Smooth muscle cell (in vitro differentiated cells): ENCODE results near the gene RNF5. TPM values are rescaled to one million over a fixed set of nuclear protein-coding genes. Genes with fewer than 3 reads are reported as not detected.

Experiments
- DNase-seq: peaks from one replicate; lab custom pipeline; 2025; ENCODE audit not compliant: unreplicated experiment; lab: John Stamatoyannopoulos, UW
- H2AFZ ChIP-seq: fragments of 200-600 bp; sonication (generic); 2 replicates; pipeline ENCODE4 v1.6.0; 2016; ENCODE audit warnings: antibody characterized with exemption, low read depth, mild to moderate bottlenecking
- H3F3A ChIP-seq: fragments of 200-600 bp; sonication (generic); 2 replicates; pipeline ENCODE4 v1.6.0; 2017; ENCODE audit warnings: antibody characterized with exemption, low read depth
- H3K27ac ChIP-seq: fragments of 200-600 bp; sonication (generic); 2 replicates; pipeline ENCODE4 v1.5.1; 2016; ENCODE audit warnings: low read depth, mild to moderate bottlenecking
- H3K27me3 ChIP-seq: fragments of 200-600 bp; sonication (generic); 2 replicates; pipeline ENCODE4 v1.6.1; 2016; ENCODE audit warnings: low read depth, mild to moderate bottlenecking
- H3K36me3 ChIP-seq: fragments of 200-600 bp; sonication (generic); 2 replicates; pipeline ENCODE4 v1.5.1; 2016; ENCODE audit warnings: low read depth
- H3K4me1 ChIP-seq: fragments of 200-600 bp; sonication (generic); 2 replicates; pipeline ENCODE4 v1.5.1; 2016; ENCODE audit warnings: low read depth
- H3K4me2 ChIP-seq: fragments of 200-600 bp; sonication (generic); 2 replicates; pipeline ENCODE4 v1.6.0; 2016; ENCODE audit warnings: mild to moderate bottlenecking
- H3K4me3 ChIP-seq: fragments of 200-600 bp; sonication (generic); 2 replicates; pipeline ENCODE4 v1.5.1; 2016; ENCODE audit warnings: mild to moderate bottlenecking
- H3K79me2 ChIP-seq: fragments of 200-600 bp; sonication (generic); 2 replicates; pipeline ENCODE4 v1.6.0; 2016; ENCODE audit warnings: low read depth, mild to moderate bottlenecking
- H3K9ac ChIP-seq: fragments of 200-600 bp; sonication (generic); 2 replicates; pipeline ENCODE4 v1.6.0; 2016; ENCODE audit warnings: low read depth
- H3K9me3 ChIP-seq: fragments of 200-600 bp; sonication (generic); replicated peaks from 2 replicates; pipeline ENCODE4 v1.5.1; 2016; ENCODE audit warnings: low read depth
- H4K20me1 ChIP-seq: fragments of 200-600 bp; sonication (generic); 2 replicates; pipeline ENCODE4 v1.6.0; 2016; ENCODE audit warnings: low read depth
- CTCF ChIP-seq: fragments of 200-600 bp; sonication (generic); IDR thresholded peaks from 2 replicates; pipeline ENCODE4 v1.5.1; 2017; ENCODE audit warnings: borderline replicate concordance, mild to moderate bottlenecking, antibody characterized with exemption; ENCODE audit not compliant: insufficient read depth, poor library complexity, severe bottlenecking
- WGBS: methylation state at CpG from one replicate; pipeline ENCODE4 v1.1.7; 2016; ENCODE audit warnings: low lambda C conversion rate; 5-methylcytosine and 5-hydroxymethylcytosine counted together
- polyA plus RNA-seq: library from polyadenylated mRNA; unstranded; fragments of >200 nt; fragmentation: Nextera tagmentation; extraction: Ambion mirVana; gene quantifications from 2 replicates; pipeline ENCODE4 v1.2.1, GENCODE V29; 2016
- total RNA-seq: library from RNA; depleted of rRNA; stranded (reverse); fragments of >200 nt; gene quantifications from 2 replicates; pipeline ENCODE4 v1.2.3, GENCODE V29; 2014

The RNF5 gene
- total and polyA plus RNA-seq, 2 experiments from 2014 or later: 49.3 to 75.9 TPM

GRCh38 chr6:32168807-32169591, 9.2 kb upstream of the RNF5 start:
- DNase-seq: no peak
- H2AFZ ChIP-seq: no peak overlapping the region
- peaks cover 22% of the 10 kb centered on the region for H3K79me2 ChIP-seq
- H3K9me3 ChIP-seq: no peaks in the 10 kb centered on the region
- H3F3A ChIP-seq: peaks cover 8% of the 10 kb centered on the region
- no peaks in the 10 kb centered on the region for H4K20me1 ChIP-seq
- no peak for TF ChIP-seq CTCF
- no peaks in the 10 kb centered on the region for H3K27me3 ChIP-seq
- 85% methylated on average over 11 of the region's 11 CpGs for WGBS
- no peaks in the 10 kb centered on the region for H3K36me3 ChIP-seq
- no peak overlapping the region for H3K4me3 ChIP-seq
- no peak overlapping the region for H3K27ac ChIP-seq
- H3K4me2 ChIP-seq: no peak overlapping the region
- no peak overlapping the region for H3K9ac ChIP-seq
- no peaks in the 10 kb centered on the region for H3K4me1 ChIP-seq

GRCh38 chr6:32170294-32170693, 7.9 kb upstream of the RNF5 start:
- Histone ChIP-seq H3K27ac (no peak overlapping the region), H3K4me2 (no peak overlapping the region), H3K36me3 (no peaks in the 10 kb centered on the region), H3K4me1 (peaks cover 8% of the 10 kb centered on the region), H2AFZ (no peak overlapping the region), H4K20me1 (no peaks in the 10 kb centered on the region), H3F3A (peaks cover 8% of the 10 kb centered on the region), H3K79me2 (peaks cover 35% of the 10 kb centered on the region), H3K27me3 (no peaks in the 10 kb centered on the region), H3K9me3 (no peaks in the 10 kb centered on the region), H3K9ac (no peak overlapping the region), H3K4me3 (no peak overlapping the region)
- WGBS: 83% methylated on average over 11 of the region's 11 CpGs
- no peak for DNase-seq
- no peak for TF ChIP-seq CTCF

- Histone ChIP-seq H3K9me3 (no peaks in the 10 kb centered on the region), H3K36me3 (no peaks in the 10 kb centered on the region), H3K9ac (no peak overlapping the region), H3K27me3 (no peaks in the 10 kb centered on the region), H4K20me1 (no peaks in the 10 kb centered on the region), H3K4me3 (no peak overlapping the region), H3F3A (peaks cover 9% of the 10 kb centered on the region), H3K4me1 (peaks cover 9% of the 10 kb centered on the region), H3K4me2 (no peak overlapping the region), H3K27ac (no peak overlapping the region), H2AFZ (no peak overlapping the region), H3K79me2 (peaks cover 41% of the 10 kb centered on the region)
- no peak for DNase-seq
- 97% methylated on average over 6 of the region's 6 CpGs for WGBS
- TF ChIP-seq CTCF: no peak
These were observed 7.0 kb upstream of the RNF5 start for GRCh38 chr6:32171234-32171633.
